CD14-positive monocyte (primary cell): Measurements from ENCODE around the gene CLEC11A. TPM values are rescaled to one million over a fixed set of nuclear protein-coding genes. Genes with fewer than 3 reads are reported as not detected.
"Not testable (repeated sequence)": the region's sequence is repeated elsewhere in the genome, so short reads cannot be mapped to it uniquely, and the experiment has no call there.

Experiments used
- DNase-seq, 3 donors: peaks; one replicate each; pipeline ENCODE4 v3.0.0-alpha.2; 2011 to 2022
- H2AFZ ChIP-seq: 2 replicates; pipeline ENCODE4 v1.6.0; 2012; ENCODE audit warnings: mild to moderate bottlenecking, low read depth, low read length, inconsistent platforms; ENCODE audit not compliant: insufficient read depth, poor library complexity, severe bottlenecking
- H3K27ac ChIP-seq, 2 donors: 1 replicate in 1 of 2; 2 replicates in 1 of 2; pipeline ENCODE4 v1.5.1; 2012 to 2013; ENCODE audit warnings: low read length in 2 of 2, control low read depth in 1 of 2, inconsistent platforms in 1 of 2, low read depth in 1 of 2, mild to moderate bottlenecking in 1 of 2
- H3K27me3 ChIP-seq, 2 donors: one replicate each; pipeline versions ENCODE4 v1.6.0 to v1.6.1; 2011 to 2013; ENCODE audit warnings: low read length in 2 of 2; ENCODE audit not compliant: control insufficient read depth in 2 of 2, insufficient read depth in 2 of 2
- H3K36me3 ChIP-seq, 2 donors: replicated peaks in 1 of 2; 1 replicate in 1 of 2; 2 replicates in 1 of 2; pipeline versions ENCODE4 v1.5.1 to v1.6.1; 2012 to 2013; ENCODE audit warnings: low read length in 2 of 2, control low read depth in 1 of 2, inconsistent platforms in 1 of 2, mild to moderate bottlenecking in 1 of 2; ENCODE audit not compliant: insufficient read depth in 2 of 2, control insufficient read depth in 1 of 2
- H3K4me1 ChIP-seq, 2 donors: 1 replicate in 1 of 2; 2 replicates in 1 of 2; pipeline versions ENCODE4 v1.5.1 to v1.6.1; 2012 to 2013; ENCODE audit warnings: low read length in 2 of 2, control low read depth in 1 of 2, inconsistent platforms in 1 of 2, mild to moderate bottlenecking in 1 of 2, moderate library complexity in 1 of 2; ENCODE audit not compliant: insufficient read depth in 2 of 2, control insufficient read depth in 1 of 2
- H3K4me2 ChIP-seq: replicated peaks from 2 replicates; pipeline ENCODE3; 2012; ENCODE audit warnings: low read length, moderate library complexity, mild to moderate bottlenecking; ENCODE audit not compliant: poor library complexity, severe bottlenecking; ENCODE audit errors: extremely low read depth
- H3K4me3 ChIP-seq, 3 experiments: fragments of 200-600 bp in 1 of 3; sonication (generic) in 1 of 3; replicated peaks in 1 of 3; 1 replicate in 2 of 3; 2 replicates in 1 of 3; pipeline ENCODE4 v1.5.1; 2011 to 2013; ENCODE audit warnings: low read length in 3 of 3, mild to moderate bottlenecking in 3 of 3, control low read depth in 2 of 3, low read depth in 2 of 3, inconsistent platforms in 1 of 3, moderate library complexity in 1 of 3
- H3K79me2 ChIP-seq: 2 replicates; pipeline ENCODE4 v1.6.0; 2012; ENCODE audit warnings: mild to moderate bottlenecking, control low read depth, inconsistent platforms, low read length, moderate library complexity; ENCODE audit not compliant: insufficient read depth
- H3K9ac ChIP-seq: 2 replicates; pipeline ENCODE4 v1.6.0; 2017; ENCODE audit warnings: low read length, mild to moderate bottlenecking; ENCODE audit not compliant: insufficient read depth, poor library complexity, severe bottlenecking
- H3K9me3 ChIP-seq, 2 donors: replicated peaks in 1 of 2; 1 replicate in 1 of 2; 2 replicates in 1 of 2; pipeline versions ENCODE4 v1.5.1 to v1.6.1; 2012 to 2013; ENCODE audit warnings: low read length in 2 of 2, control low read depth in 1 of 2; ENCODE audit not compliant: control insufficient read depth in 1 of 2, insufficient read depth in 1 of 2
- H4K20me1 ChIP-seq: 2 replicates; pipeline ENCODE4 v1.6.0; 2012; ENCODE audit warnings: mild to moderate bottlenecking, low read length, control low read depth, moderate library complexity; ENCODE audit not compliant: insufficient read depth
- H3K27ac Mint-ChIP-seq, 7 donors: one replicate each; pipeline ENCODE4 v1.8.0; 2020; ENCODE audit warnings: mild to moderate bottlenecking in 7 of 7, mixed read lengths in 7 of 7, moderate library complexity in 6 of 7, inconsistent platforms in 2 of 7
- H3K27me3 Mint-ChIP-seq, 3 donors: one replicate each; pipeline ENCODE4 v1.8.0; 2021 to 2022; ENCODE audit warnings: low read depth in 3 of 3, mild to moderate bottlenecking in 3 of 3, mixed read lengths in 3 of 3, moderate library complexity in 3 of 3, inconsistent platforms in 1 of 3
- H3K36me3 Mint-ChIP-seq, 2 donors: one replicate each; pipeline ENCODE4 v1.8.0; 2020; ENCODE audit warnings: mixed read lengths in 2 of 2, inconsistent platforms in 1 of 2, mild to moderate bottlenecking in 1 of 2
- H3K4me1 Mint-ChIP-seq: one replicate; pipeline ENCODE4 v1.8.0; 2020; ENCODE audit warnings: mild to moderate bottlenecking, mixed read lengths
- H3K4me3 Mint-ChIP-seq, 2 donors: one replicate each; pipeline ENCODE4 v1.8.0; 2020; ENCODE audit warnings: mild to moderate bottlenecking in 2 of 2, mixed read lengths in 2 of 2, moderate library complexity in 1 of 2
- H3K9me3 Mint-ChIP-seq, 7 donors: one replicate each; pipeline ENCODE4 v1.8.0; 2020 to 2022; ENCODE audit warnings: mixed read lengths in 7 of 7, mild to moderate bottlenecking in 6 of 7, moderate library complexity in 6 of 7, inconsistent platforms in 2 of 7
- CTCF ChIP-seq: fragments of 200-600 bp; IDR thresholded peaks from one replicate; pipeline ENCODE4 v1.8.0; 2022; ENCODE audit warnings: antibody characterized with exemption, mild to moderate bottlenecking
- WGBS: methylation state at CpG from one replicate; pipeline ENCODE4 v1.1.5; 2013; ENCODE audit warnings: missing lambda C conversion rate; ENCODE audit not compliant: insufficient coverage; 5-methylcytosine and 5-hydroxymethylcytosine counted together
- intact Hi-C, 2 donors: fragments of 100-400 bp; cut with micrococcal nuclease; formaldehyde crosslinking; loops; one replicate each; pipeline versions ENCODE4 v1.15.0 to v1.15.1; 2023
- polyA plus RNA-seq, 3 donors: library from polyadenylated mRNA; depleted of rRNA in 1 of 3; unstranded in 2 of 3; stranded (reverse) in 1 of 3; fragments of 300-500 nt in 2 of 3; fragments of >200 nt in 1 of 3; fragmentation: Illumina TruSeq in 2 of 3; gene quantifications; 1 replicate in 2 of 3; 2 replicates in 1 of 3; pipeline ENCODE4 v1.2.3, GENCODE V29; 2012 to 2021

CLEC11A gene
- polyA plus RNA-seq, 3 donors: 8.2 to 49.1 (median 12.4) TPM

- Histone ChIP-seq H3K27ac (no peak overlapping the region), H3K9me3 (no peaks in the 10 kb centered on the region), H3K36me3 (no peaks in the 10 kb centered on the region), H3K4me1 (no peaks in the 10 kb centered on the region), H3K4me3 (no peak overlapping the region), H4K20me1 (no peaks in the 10 kb centered on the region), H3K79me2 (no peaks in the 10 kb centered on the region), H3K4me2 (no peak overlapping the region), H2AFZ (no peak overlapping the region), H3K9ac (no peak overlapping the region), H3K27me3 (no peaks in the 10 kb centered on the region)
- intact Hi-C loops: no loop called here
- WGBS: 89% methylated on average over 13 of the region's 13 CpGs
- TF ChIP-seq CTCF: no peak
- Mint-ChIP-seq H3K27ac (no peak overlapping the region), H3K4me1 (no peaks in the 10 kb centered on the region), H3K4me3 (no peak overlapping the region), H3K9me3 (peaks cover 0 to 7% (median 5%) of the 10 kb centered on the region in 7 donors), H3K27me3 (peaks cover 6 to 19% (median 10%) of the 10 kb centered on the region in 3 donors), H3K36me3 (no peaks in the 10 kb centered on the region)
- DNase-seq: no peak
These were observed 47.7 kb downstream of the CLEC11A start for GRCh38 chr19:50770888-50771287.

GRCh38 chr19:50772476-50772875 is 49.3 kb downstream of the CLEC11A start:
- Histone ChIP-seq H3K27me3 (peaks cover under 1 to 10% of the 10 kb centered on the region in 2 donors), H4K20me1 (no peaks in the 10 kb centered on the region), H3K4me1 (no peaks in the 10 kb centered on the region), H3K9ac (no peak overlapping the region), H3K9me3 (peaks cover under 1 to 6% of the 10 kb centered on the region in 2 donors), H2AFZ (no peak overlapping the region), H3K27ac (no peak overlapping the region), H3K36me3 (no peaks in the 10 kb centered on the region), H3K79me2 (no peaks in the 10 kb centered on the region), H3K4me3 (no peak overlapping the region), H3K4me2 (no peak overlapping the region)
- DNase-seq: peak in 2 of 3 donors; percentile 8 to 22
- no CpG with 5 or more reads among the region's 2 CpGs for WGBS
- TF ChIP-seq CTCF: no peak
- Mint-ChIP-seq H3K9me3 (peaks cover 3 to 18% (median 11%) of the 10 kb centered on the region in 7 donors), H3K27ac (no peak overlapping the region), H3K27me3 (peaks cover 16 to 27% (median 23%) of the 10 kb centered on the region in 3 donors), H3K4me1 (peaks cover under 1% of the 10 kb centered on the region), H3K4me3 (no peak overlapping the region), H3K36me3 (no peaks in the 10 kb centered on the region)
- intact Hi-C loops: no loop called here

- H3K27me3 ChIP-seq: peaks cover 4 to 14% of the 10 kb centered on the region in 2 donors
- DNase-seq, intact Hi-C loops, H3K36me3 Mint-ChIP-seq, H3K4me1 ChIP-seq, H3K9ac ChIP-seq, H3K4me1 Mint-ChIP-seq, H3K79me2 ChIP-seq, H3K4me3 Mint-ChIP-seq, H3K27ac Mint-ChIP-seq, H3K4me2 ChIP-seq, H3K9me3 ChIP-seq, H2AFZ ChIP-seq, H4K20me1 ChIP-seq, H3K4me3 ChIP-seq, H3K36me3 ChIP-seq, H3K27ac ChIP-seq: not testable (repeated sequence)
- peaks cover 3 to 18% (median 11%) of the 10 kb centered on the region in 7 donors for H3K9me3 Mint-ChIP-seq
- peaks cover 20 to 32% (median 27%) of the 10 kb centered on the region in 3 donors for H3K27me3 Mint-ChIP-seq
- 100% methylated on average over 2 of the region's 3 CpGs for WGBS
These were observed 49.7 kb downstream of the CLEC11A start for GRCh38 chr19:50772912-50773311.
